HepG2 (cell line): Measurements from ENCODE around the gene DCAF8. TPM values are rescaled to one million over a fixed set of nuclear protein-coding genes. Genes with fewer than 3 reads are reported as not detected.
A peak's percentile ranks its signal among the peaks of the same experiment; 100 is the strongest.

Experiments used
- EED ChIP-seq: sonication (generic); formaldehyde crosslinking; IDR thresholded peaks from 2 replicates; pipeline ENCODE4 v1.5.0; 2020; ENCODE audit warnings: mild to moderate bottlenecking, missing genetic modification reagents
- FOXA3 ChIP-seq: IDR thresholded peaks from 2 replicates; pipeline ENCODE4 v1.6.1; 2016; ENCODE audit warnings: missing genetic modification reagents, missing compliant biosample characterization
- IKZF1 ChIP-seq: fragments of 450-650 bp; IDR thresholded peaks from 2 replicates; pipeline ENCODE4 v1.7.1; 2016
- MYPOP ChIP-seq: sonication (generic); formaldehyde crosslinking; IDR thresholded peaks from 2 replicates; pipeline ENCODE4 v1.8.1; 2023; ENCODE audit warnings: mild to moderate bottlenecking, moderate library complexity, missing genetic modification reagents
- NFKBIZ ChIP-seq: IDR thresholded peaks from 2 replicates; pipeline ENCODE4 v1.6.1; 2018; ENCODE audit warnings: missing genetic modification reagents, missing compliant biosample characterization
- POGZ ChIP-seq: sonication (generic); formaldehyde crosslinking; IDR thresholded peaks from 2 replicates; pipeline ENCODE4 v1.4.0; 2020; ENCODE audit warnings: mild to moderate bottlenecking, missing genetic modification reagents
- SNAI1 ChIP-seq: sonication (generic); formaldehyde crosslinking; IDR thresholded peaks from 2 replicates; pipeline ENCODE4 v1.5.0; 2020; ENCODE audit warnings: mild to moderate bottlenecking, missing genetic modification reagents, borderline replicate concordance
- STAT6 ChIP-seq: sonication (generic); formaldehyde crosslinking; IDR thresholded peaks from 2 replicates; pipeline ENCODE4 v1.4.0; 2020; ENCODE audit warnings: missing genetic modification reagents, mild to moderate bottlenecking, borderline replicate concordance
- THAP8 ChIP-seq: sonication (generic); formaldehyde crosslinking; IDR thresholded peaks from 2 replicates; pipeline ENCODE4 v1.5.1; 2020; ENCODE audit warnings: missing genetic modification reagents, mild to moderate bottlenecking, borderline replicate concordance
- TIGD3 ChIP-seq: sonication (generic); formaldehyde crosslinking; IDR thresholded peaks from 2 replicates; pipeline ENCODE4 v1.5.1; 2020; ENCODE audit warnings: mild to moderate bottlenecking, missing genetic modification reagents, borderline replicate concordance
- TOE1 ChIP-seq: sonication (generic); formaldehyde crosslinking; IDR thresholded peaks from 2 replicates; pipeline ENCODE4 v1.4.0; 2020; ENCODE audit warnings: mild to moderate bottlenecking, missing genetic modification reagents
- ZBTB1 ChIP-seq: sonication (generic); formaldehyde crosslinking; IDR thresholded peaks from 2 replicates; pipeline ENCODE4 v1.4.0; 2020; ENCODE audit warnings: missing genetic modification reagents, borderline replicate concordance
- ZNF274 ChIP-seq: sonication (generic); formaldehyde crosslinking; IDR thresholded peaks from 2 replicates; pipeline ENCODE4 v1.5.1; 2020; ENCODE audit warnings: mild to moderate bottlenecking, missing genetic modification reagents
- ZNF510 ChIP-seq: sonication (generic); formaldehyde crosslinking; IDR thresholded peaks from 2 replicates; pipeline ENCODE4 v1.4.0; 2020; ENCODE audit warnings: low read depth, mild to moderate bottlenecking, missing genetic modification reagents
- ZNF605 ChIP-seq: sonication (generic); formaldehyde crosslinking; IDR thresholded peaks from 2 replicates; pipeline ENCODE4 v1.8.0; 2022; ENCODE audit warnings: mild to moderate bottlenecking, missing genetic modification reagents
- ZNF776 ChIP-seq: sonication (generic); formaldehyde crosslinking; IDR thresholded peaks from 2 replicates; pipeline ENCODE4 v1.4.0; 2020; ENCODE audit warnings: mild to moderate bottlenecking, missing genetic modification reagents
- polyA plus RNA-seq, 8 experiments: library from polyadenylated mRNA; depleted of rRNA in 3 of 8; stranded (reverse) in 7 of 8; unstranded in 1 of 8; fragments of >200 nt; fragmentation: Illumina TruSeq in 4 of 8; extraction: Trizol in 4 of 8; gene quantifications; 2 replicates each; pipeline versions ENCODE4 v1.2.1 to v1.2.3, GENCODE V29; 2011 to 2016; ENCODE audit warnings: low read depth in 4 of 8, missing spikeins in 1 of 8, mixed read lengths in 1 of 8; ENCODE audit not compliant: insufficient read depth in 1 of 8
- total RNA-seq, 5 experiments: library from RNA; depleted of rRNA; stranded (reverse); fragments of >200 nt; fragmentation: Illumina TruSeq; extraction: Trizol; gene quantifications; 2 replicates each; pipeline ENCODE4 v1.2.3, GENCODE V29; 2016; ENCODE audit warnings: low read depth in 1 of 5
- TF ChIP-seq, protein P1 (sequence below): sonication (generic); formaldehyde crosslinking; IDR thresholded peaks from 2 replicates; pipeline ENCODE4 v1.5.1; 2020; ENCODE audit warnings: missing genetic modification reagents, mild to moderate bottlenecking, borderline replicate concordance

Gene DCAF8
- total and polyA plus RNA-seq, 2 of the 13 experiments (the other 11 are each of a cell fraction or from before 2014, with no cell fraction given) = 73.4 to 79.8 TPM

DNA sequence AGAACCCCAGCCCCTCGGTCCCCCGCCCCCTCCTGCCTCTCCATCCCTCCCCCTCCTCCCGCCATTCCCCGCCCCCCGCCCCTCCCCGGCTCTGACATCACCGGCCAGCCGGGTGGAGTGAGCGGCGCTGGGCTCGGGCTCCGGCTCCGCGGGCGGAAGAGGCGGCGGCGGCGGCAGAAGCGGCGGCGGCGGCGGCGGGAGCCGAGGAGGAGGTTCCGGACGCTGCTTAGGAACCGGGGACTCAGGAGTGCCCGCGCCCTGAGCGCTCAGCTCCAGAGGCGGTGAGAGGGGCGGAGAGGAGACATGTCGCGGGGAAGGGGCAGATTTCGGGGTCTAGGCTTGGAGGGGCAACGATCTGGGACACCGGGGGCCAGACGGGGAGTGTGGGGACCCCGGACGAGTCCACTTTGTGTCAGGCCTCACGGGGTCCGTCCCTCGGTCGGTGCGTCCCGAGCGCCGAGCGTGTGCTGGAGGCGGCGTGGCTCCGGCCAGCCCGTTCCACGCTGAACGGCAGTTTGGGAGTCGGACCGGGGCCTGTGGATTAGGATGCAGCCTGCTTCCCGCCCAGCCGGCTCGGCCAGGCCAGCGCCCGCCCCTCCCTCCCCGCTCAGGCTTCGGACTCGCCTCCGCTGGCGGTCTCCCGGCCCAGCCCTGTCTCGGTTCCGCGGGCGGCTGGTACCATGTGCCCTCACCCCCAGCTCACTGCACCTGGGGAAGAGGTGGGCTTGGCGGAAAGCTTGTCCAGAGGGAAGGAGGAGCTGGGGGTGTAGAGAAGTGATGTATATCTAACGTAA, 56.9 kb downstream of the DCAF8 start, which contains the start of gene PEA15 (continued):
- TF ChIP-seq ZBTB1 = no peak
- TF ChIP-seq ZNF274 (CRISPR knock-in tag) = 0 out of 2 replicates have a peak, but pooled peaks have one; percentile 19
- 0 out of 2 replicates have a peak, but pooled peaks have one; percentile 40 for TF ChIP-seq MYPOP
- TF ChIP-seq EED (CRISPR knock-in tag) = no peak
- no peak for TF ChIP-seq POGZ (CRISPR knock-in tag)
- peak; percentile 34; the same call in 1 of the 2 replicates for TF ChIP-seq ZNF776 (CRISPR knock-in tag)
- TF ChIP-seq STAT6 (CRISPR knock-in tag) = no peak
- no peak for TF ChIP-seq NFKBIZ
- 0 out of 2 replicates have a peak, but pooled peaks have one; percentile 35 for TF ChIP-seq ZNF605
- no peak for TF ChIP-seq FOXA3 (CRISPR knock-in tag)
- TF ChIP-seq TIGD3 (CRISPR knock-in tag) = 0 out of 2 replicates have a peak, but pooled peaks have one; percentile 56
- TF ChIP-seq, protein P1, sequence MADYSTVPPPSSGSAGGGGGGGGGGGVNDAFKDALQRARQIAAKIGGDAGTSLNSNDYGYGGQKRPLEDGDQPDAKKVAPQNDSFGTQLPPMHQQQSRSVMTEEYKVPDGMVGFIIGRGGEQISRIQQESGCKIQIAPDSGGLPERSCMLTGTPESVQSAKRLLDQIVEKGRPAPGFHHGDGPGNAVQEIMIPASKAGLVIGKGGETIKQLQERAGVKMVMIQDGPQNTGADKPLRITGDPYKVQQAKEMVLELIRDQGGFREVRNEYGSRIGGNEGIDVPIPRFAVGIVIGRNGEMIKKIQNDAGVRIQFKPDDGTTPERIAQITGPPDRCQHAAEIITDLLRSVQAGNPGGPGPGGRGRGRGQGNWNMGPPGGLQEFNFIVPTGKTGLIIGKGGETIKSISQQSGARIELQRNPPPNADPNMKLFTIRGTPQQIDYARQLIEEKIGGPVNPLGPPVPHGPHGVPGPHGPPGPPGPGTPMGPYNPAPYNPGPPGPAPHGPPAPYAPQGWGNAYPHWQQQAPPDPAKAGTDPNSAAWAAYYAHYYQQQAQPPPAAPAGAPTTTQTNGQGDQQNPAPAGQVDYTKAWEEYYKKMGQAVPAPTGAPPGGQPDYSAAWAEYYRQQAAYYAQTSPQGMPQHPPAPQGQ (CRISPR knock-in tag) = no peak
- TF ChIP-seq TOE1 (CRISPR knock-in tag) = no peak
- no peak for TF ChIP-seq SNAI1 (CRISPR knock-in tag)
- no peak for TF ChIP-seq THAP8 (CRISPR knock-in tag)
- no peak for TF ChIP-seq ZNF510 (CRISPR knock-in tag)
- TF ChIP-seq IKZF1 = no peak
